Activated CD8-positive, alpha-beta memory T cell treated with anti-CD3 and anti-CD28 coated beads for 1 hour (primary cell): Measurements from ENCODE around the gene PSKH1.
"Not testable (repeated sequence)": the region's sequence is repeated elsewhere in the genome, so short reads cannot be mapped to it uniquely, and the experiment has no call there.

ENCODE experiments used
- DNase-seq, 2 donors: peaks; one replicate each; pipeline ENCODE4 v3.0.0-alpha.2; 2020; ENCODE audit warnings: low read depth in 1 of 2; ENCODE audit errors: extremely low read depth in 1 of 2

The PSKH1 gene

DNA sequence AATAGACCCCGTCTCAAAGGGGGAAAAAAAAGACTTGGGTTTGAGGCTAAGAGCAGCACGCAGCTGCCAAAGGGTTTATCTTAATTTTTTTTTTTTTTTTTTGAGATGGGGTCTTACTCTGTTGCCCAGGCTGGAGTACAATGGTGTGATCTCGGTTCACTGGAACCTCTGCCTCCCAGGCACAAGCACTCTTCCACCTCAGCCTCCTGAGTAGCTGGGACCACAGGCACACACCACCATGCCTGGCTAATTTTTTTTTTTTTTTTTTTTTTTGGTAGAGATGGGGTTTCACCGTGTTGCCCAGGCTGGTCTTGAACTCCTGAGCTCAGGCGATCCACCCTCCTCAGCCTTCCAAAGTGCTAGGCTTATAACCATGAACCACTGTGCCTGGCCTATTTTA lies 44.7 kb downstream of the PSKH1 start:
- DNase-seq: not testable (repeated sequence)

DNA sequence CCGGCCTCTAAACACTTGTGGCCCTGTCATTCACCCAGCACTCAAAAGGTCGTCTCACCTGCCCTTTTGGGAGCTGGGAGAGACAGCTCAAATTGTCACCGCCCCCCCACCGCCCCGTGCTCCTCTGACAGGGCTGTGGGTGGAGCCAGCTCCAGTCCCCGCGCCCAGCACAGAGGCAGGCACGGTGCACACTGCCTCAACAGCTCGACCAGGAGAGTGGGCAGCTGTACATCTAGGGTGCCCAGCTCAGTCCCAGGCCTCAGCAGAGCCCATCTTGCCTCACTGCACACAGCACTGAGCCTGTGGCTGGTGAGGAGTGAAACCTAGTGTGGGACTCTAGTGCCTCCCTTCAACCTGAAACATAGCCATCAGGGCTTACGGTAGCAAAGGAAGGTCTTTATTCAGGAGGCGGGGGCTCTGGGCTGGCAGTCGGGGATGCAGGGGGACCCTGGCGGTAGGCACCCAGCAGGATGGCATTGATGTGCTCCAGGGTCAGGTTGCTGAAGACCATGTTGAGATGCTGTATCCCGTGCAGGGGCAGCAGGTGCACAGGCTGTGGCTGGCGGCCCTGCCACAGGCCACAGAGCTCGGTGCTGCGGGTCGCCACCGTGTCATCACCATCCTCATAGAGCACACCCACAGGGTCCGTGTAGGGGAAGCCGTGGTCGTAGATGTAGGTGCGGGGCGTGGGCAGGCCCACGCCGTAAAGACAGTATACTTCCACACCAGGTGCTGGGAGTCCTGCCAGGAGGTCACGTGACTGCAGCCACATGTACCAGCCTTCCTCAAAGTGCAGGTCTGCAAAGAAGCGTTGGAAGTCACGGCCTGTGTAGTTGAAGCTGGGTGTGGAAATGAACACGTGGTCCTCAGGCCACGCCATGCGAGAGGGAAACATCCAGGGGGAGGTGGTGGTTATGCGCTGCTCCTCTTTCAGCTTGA lies 46.7 kb downstream of the PSKH1 start:
- DNase-seq: no peak

DNA sequence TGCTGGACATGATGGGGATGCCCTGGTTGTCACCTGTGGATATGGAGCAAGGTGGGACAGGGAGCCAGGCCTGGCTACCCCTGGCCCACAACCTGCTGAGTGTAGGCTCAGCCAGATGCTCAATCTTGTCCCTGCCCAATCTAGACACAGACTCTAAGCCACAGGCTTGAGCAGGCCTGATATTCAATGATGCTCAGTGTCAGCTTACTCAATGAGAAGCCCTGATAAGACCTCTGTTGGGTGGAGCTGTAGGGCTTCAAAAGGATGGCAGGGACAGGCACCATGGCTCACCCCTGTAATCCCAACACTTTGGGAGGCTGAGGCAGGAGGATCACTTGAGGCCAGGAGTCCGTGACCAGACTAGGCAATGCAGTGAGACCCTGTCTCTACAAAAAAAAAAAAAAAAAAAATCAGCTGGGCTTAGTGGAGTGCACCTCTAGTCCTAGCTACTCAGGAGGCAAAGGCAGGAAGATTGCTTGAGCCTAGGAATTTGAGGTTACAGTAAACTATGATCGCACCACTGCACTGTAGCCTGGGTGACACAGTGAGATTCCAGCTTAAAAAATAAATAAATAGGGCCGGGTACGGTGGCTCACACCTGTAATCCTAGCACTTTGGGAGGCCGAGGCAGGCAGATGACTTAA lies 47.5 kb downstream of the PSKH1 start:
- DNase-seq: no peak

DNA sequence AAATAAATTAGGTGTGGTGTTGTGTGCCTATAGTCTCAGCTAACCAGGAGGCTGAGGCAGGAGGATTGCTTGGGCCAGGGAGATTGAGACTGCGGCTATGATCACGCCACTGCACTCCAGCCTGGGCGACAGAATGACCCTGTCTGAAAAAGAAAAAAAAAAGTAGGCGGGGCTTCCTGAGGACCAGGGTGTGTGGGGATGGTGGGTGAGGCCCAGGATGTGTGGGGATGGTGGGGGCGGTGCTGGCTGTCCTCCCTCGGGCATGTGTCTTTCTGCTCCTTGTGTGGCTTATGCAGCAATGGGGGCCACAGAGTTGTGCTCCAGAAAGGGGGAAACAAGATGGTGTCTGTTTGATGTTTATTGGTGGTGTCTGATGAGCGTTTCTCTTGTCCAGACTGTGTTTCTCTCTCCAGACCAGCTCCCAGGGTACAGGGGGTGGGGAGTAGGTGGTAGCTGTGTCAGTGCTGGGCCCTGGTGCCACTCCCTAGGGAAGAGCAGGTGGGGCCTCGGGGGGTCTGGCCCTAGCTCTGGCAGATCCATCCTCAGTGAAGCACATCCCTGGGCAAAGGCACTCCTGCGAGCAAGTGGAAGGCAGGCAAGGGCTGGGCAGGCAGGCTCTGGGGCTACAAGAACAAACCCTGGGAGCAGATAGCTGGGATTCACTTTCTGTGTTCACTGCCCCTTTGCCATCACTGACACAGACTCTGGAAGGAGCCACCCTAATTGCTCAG lies 48.6 kb downstream of the PSKH1 start:
- DNase-seq: no peak

DNA sequence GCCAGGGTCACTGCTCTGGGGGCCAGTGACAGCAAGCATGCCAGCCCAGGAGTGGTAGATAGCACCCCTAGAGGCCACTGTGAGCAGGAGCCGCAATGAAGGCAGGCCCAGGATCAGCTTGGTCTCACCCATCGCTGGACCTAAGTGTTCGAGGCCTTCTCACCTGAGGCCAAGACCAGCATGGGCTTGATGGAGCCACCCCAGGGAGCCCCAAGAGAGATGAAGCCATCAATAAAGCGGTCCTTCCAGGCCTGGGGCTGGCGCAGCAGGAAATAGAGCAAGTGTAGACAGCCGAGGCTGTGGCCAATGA lies 49.1 kb downstream of the PSKH1 start:
- DNase-seq: no peak

DNA sequence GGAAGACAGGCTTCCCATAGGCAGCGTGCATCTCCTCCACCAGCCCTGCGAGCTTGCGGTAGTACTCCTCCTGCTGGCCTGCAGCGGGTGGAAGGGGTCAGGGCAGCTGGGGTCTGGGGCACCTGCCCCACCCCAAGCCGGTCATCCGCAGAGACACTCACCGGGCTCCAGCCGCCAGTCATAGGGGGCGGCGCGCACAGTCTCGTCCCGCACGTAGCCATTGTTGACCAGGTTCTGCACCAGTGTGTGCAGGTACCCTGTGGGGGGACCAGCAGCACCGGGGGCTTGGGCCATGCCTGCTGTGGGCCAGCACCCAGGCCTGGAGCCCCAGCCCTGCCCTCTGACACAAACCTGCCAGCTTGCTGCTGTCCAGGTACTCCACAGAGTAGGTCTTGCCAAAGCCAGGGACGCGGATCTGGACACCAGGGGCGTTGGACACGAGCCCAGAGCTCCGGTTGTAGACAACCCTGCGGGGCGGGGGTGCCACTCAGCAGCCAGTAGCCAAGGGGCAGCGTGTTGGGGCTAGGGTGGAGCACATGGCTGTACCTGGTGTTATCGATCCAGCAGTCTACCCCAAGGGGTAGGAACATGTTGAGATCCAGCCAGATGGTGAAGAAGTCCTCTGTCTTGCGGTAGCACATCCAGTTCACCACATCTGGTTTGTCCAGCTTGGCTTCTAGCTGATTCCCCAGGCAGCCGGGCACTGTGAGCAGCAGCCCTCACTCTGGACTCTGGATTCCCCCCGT lies 49.6 kb downstream of the PSKH1 start:
- no peak for DNase-seq

DNA sequence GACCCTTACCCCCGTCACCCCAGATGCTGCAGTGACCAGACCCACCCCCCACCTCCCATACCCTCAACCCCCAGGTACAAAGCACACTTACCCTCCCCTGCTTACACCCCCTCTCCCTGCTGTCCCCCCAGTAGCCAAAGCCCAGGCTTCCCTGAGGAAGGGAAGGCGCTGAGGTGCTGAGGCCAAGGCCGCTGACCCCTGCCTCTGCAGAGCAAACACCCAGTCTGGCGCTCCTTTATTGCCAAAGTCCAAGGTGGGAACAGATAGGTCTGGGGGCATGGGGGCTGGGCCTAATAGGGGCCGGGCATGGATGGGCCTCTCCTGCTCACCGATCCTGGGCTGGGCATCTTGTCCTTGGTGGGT lies 50.2 kb downstream of the PSKH1 start:
- DNase-seq: no peak

DNA sequence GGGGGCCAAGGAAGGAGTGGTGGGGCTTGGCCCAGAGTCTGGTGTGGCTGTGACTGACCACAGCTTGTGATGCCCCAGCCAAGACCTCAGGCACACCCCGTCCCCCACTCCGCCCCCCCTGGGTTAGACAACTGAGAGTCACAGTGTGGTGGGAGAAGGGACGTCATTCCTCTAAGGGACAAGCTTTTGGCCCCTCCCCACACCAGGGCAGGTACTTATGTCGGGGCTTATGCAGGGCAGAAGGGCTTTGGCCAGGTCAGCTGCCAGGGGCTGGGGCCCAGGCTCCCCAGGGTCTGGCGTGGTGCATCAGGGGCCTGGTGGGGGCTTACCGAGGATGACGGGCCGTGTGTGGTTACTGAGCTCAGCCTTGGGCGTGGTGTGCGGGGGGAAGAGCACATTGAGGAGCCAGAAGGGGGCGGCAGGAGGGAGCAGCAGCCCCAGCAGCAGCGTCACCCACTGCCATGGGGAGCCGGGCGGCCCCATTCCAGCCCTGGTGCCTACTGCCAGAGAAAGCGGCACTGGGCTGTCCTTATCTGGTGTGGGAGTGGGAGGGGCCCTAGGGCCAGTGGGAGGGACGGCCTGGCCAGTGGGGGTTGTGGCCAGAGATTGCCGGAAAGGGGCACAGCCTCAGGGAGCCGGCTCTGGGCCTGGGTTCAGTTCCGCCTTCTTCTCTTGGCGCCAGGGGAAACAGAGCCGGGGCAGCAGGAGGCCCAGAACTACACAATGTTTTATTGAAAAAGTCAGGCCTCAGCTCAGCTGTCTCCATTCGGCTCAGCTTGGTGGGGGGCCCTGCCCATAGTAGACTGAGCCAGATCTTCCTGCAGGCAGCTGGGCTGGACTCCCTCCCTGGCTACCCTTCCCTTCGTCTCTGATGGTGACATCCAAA lies 50.8 kb downstream of the PSKH1 start, which contains the start of gene LCAT:
Gene LCAT (minus strand): TSS at position 502 of the 886 bp plus-strand sequence. CDS start 19 bp downstream, at position 483.
- no peak for DNase-seq

DNA sequence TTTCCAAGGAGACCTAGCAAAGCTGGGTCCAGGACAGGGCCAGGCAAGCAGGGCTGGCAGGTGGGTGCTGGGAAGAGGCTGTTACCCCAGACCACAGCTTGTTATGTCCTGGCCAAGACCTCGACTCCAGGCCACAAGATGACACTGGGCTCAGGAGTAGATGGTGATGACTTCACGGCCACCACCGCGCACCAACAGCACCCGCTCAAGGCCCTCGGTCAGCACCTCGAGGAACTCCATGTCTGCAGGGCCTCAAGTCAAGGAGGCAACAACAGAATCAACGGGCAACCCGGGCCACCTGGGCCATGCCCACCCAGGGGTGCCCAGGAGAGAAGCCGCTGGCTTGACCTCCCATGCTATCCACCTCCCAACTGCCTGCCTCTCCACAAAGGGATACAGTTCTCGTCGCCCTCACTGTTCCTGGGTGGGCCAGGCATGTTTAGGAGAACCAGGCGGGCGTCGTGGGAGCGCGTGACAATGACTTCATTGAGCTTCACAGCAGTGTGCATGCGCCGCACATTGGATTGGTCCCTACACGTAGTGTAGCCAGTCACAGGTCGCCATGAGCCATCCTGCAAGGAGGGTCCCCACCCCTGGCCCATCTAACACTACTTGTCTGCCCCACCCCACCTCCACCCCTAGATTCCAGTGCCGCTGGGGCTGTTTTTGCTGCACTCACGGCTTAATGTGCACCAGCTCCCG lies 51.8 kb downstream of the PSKH1 start:
- DNase-seq: no peak

DNA sequence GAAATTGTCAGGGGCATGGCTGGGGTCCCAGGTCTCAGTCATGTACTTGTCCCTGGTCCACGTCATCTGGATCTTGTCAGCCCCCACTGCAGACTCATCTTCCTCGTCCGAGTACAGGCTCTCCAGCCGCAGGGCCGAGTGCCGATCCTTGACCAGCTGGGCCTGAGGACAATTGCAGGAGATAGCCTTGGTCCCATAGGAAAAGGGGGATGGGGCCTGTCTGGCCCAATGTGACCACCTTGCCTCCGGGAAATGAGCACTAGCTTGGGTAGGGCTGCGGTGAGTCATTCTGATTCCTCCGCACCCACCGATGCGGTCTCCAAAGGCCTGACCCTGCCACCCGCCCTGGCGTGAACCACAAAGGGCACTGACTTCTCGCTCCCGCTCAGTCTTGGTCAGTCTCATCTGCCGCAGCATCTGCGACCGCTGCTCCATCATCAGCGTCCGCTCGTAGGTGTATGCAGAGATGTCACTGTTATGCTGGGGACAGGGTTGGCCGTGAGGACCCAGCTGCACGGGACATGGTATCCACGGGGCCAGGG lies 52.4 kb downstream of the PSKH1 start:
- DNase-seq: no peak

DNA sequence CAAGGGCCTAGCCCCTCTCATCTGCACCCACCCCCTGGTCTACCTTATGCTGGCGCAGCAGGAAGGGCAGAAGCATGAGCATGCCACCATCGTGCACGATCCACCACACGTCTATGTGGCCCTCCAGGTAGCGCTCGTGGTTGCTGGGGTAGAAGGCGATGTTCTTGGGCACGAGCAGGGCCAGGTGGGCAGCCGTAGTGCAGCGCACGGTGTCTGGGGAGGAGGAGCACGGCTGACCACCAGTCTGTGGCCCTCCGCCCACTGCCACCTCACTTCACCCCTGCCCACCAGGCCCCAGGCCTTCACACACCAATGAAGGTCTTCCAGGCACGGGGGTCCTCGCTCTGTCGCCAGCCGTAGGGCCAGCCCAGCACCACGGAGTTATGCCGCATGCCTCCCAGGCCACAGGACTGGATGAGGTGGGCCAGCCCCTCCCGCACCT lies 53.1 kb downstream of the PSKH1 start:
- DNase-seq: no peak

DNA sequence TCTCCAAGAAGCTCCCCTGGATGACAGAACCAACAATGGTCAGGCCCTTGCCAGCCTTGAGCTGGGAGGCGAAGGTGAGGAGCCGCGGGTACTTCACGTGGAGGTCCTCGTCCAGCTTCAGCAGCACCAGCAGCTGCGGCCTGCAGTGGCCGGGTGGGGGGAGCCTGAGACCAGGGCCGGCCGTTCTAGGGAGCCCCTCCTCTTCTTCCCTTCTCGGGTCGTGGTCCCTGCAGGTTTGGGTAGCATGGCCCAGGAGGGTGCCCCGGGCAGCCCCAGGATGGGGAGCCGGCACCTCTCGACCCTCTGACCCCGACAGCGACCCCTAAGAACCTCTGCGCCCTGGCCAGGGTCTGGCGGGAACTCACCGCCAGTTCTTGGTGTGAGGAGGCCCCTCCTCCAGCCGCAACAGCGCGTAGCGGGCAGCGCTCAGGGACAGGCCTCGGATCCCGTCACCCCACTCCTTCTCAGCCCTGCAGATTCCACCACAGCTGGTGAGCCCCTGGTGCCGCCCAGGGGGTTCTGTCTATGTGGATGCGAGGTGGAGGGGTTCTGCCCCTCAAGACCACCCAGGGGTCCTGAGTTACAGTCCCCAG lies 54.0 kb downstream of the PSKH1 start:
- no peak for DNase-seq

DNA sequence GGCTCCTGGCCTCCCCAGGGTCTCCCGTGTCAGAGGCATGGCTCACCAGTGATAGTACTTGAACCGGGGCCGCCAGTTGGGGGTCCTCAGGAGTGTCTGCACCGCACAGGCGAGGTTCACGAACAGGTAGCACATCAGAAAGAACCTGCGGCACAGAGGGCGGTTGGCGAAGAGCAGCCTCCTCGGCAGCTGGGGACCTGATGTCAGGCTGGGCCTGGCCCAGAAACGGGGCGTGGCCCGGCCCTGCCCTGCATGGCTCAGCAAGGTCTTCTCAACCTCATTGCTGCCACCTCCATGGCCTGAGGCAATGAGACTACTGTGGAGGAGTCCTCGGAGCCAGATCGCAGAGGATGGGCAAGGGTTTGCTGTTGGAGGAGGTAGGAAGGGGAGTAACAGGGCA lies 55.0 kb downstream of the PSKH1 start:
- DNase-seq: no peak

DNA sequence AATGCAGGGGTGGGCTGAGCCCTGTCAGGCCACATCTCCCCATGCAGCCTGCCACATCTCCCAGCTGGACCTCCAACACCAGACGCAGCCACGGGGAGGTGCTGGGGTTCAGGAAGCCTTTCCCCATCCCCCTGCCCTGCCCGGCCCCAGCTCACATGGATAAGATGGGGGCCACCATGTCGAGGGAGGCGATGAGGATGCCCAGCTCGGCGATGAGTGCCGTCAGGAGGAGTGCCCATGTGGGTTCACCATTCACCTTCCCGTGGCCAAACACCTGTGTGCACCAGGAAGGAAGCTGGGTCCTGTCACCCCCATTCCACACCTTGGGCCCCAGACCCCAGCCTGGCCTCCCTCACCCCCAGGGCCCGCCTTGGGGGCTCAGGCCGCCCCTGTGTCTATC lies 56.6 kb downstream of the PSKH1 start:
- no peak for DNase-seq

DNA sequence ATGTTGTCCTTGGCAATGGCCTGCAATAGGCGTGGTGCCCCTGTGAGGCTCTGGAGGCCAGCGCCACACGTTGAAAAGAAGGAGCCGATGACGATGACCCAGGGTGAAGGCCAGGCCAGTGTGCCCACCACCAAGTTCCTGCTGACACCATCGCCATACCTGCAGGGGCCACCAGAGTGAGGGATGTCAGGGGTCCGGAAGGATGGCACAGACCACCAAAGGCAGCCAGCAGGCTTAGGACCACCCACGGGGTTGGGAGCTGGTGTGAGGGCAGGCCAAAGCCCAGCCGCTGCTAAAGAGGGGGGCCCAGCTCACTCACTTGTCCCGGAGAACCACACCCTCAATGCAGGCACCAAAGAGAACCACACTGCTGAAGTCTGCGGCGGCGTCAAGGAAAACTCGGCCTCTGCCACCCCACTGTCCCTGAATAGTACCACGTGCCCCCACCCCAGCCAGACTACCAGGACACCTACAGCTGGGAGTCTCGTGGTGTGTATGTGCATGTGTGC lies 57.3 kb downstream of the PSKH1 start:
- DNase-seq: no peak

DNA sequence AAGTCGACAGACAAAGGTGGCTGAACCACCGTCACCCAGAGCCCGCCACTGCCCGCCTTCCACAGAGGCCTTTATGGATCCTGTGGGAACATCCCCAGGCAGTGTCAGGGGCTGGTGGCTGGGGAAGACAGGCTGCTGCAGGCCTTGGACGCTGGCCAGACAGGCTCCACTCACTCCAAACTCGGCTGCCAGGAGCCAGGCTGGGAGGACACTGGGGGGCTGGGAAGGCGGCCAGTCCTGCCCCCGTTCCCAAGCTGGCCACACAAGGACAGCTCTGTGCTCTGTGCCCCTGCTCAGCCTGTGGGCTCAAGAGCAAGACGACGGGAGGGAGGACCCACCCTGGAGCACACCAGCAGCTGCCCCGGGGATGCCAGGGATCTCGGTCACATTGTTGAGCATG lies 58.4 kb downstream of the PSKH1 start:
- no peak for DNase-seq

DNA sequence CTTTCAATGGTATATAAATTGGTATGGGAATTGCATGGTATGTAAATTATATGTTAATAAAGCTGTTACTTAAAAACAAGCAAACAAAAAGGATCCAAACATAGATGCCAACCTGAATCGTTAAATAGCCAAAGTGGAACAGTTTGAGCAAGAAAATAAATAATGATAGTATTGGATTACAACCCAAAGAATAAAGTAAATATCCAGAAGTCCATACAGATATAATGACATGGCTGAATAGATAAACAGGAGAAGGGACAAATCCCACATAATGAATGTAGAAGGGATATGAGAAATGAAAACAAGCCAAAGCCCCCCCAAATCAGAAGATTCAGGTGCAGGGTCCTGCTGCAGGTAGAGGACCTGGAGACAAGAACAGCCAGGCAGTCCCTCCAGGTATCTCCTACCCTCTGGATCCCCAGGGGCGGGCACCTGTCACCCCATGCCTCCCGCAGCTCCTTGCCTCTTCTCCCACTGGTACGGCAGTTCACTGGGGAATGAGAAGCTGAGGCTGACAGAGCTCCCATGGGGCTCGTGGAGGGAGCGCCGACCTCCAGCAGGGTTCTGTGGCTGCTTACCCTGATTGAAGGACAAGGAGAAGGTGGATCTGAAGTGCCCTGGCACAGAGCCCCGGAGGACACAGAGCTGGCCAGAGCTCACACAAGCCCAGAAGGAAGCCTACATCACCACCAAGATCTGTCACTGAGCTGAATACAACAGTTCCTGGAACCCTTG lies 60.8 kb downstream of the PSKH1 start:
- DNase-seq: no peak
